Activated CD8-positive, alpha-beta memory T cell treated with anti-CD3 and anti-CD28 coated beads, Interleukin-2, amount 10 ng/mL, durations not matched to agents 7 days and 5 days (primary cell): ENCODE results near the gene ZNF74. TPM values are rescaled to one million over a fixed set of nuclear protein-coding genes. Genes with fewer than 3 reads are reported as not detected.
A peak's percentile ranks its signal among the peaks of the same experiment; 100 is the strongest.
"Not testable (repeated sequence)": the region's sequence is repeated elsewhere in the genome, so short reads cannot be mapped to it uniquely, and the experiment has no call there.

Experiments used
- ATAC-seq: fragments of 150-1000 bp; cut with Tn5 transposase; one replicate; pipeline ENCODE4 v1.10.0; 2021; ENCODE audit warnings: moderate library complexity
- CTCF ChIA-PET: fragments of 350-600 bp; sonication (Branson Sonifier 250); formaldehyde crosslinking; loops from one replicate; lab custom pipeline; 2021; ENCODE audit warnings: antibody characterized with exemption; lab: Charles Lee
- DNase-seq: peaks from one replicate; pipeline ENCODE4 v3.0.0-alpha.2; 2020
- H3K27ac Mint-ChIP-seq: one replicate; pipeline ENCODE4 v1.8.0; 2021; ENCODE audit warnings: mild to moderate bottlenecking, mixed read lengths
- H3K27me3 Mint-ChIP-seq: one replicate; pipeline ENCODE4 v1.8.0; 2021; ENCODE audit warnings: mixed read lengths
- H3K36me3 Mint-ChIP-seq: one replicate; pipeline ENCODE4 v1.8.0; 2021; ENCODE audit warnings: mild to moderate bottlenecking, mixed read lengths
- H3K4me1 Mint-ChIP-seq: one replicate; pipeline ENCODE4 v1.8.0; 2021; ENCODE audit warnings: mixed read lengths
- H3K4me3 Mint-ChIP-seq: one replicate; pipeline ENCODE4 v1.8.0; 2021; ENCODE audit warnings: mild to moderate bottlenecking, moderate library complexity, mixed read lengths
- H3K9me3 Mint-ChIP-seq: one replicate; pipeline ENCODE4 v1.8.0; 2022; ENCODE audit warnings: low read depth, mixed read lengths
- total RNA-seq, 2 experiments: library from RNA; stranded (reverse); gene quantifications; one replicate each; pipeline ENCODE4 v1.2.3, GENCODE V29; 2021

Gene ZNF74
- 10 to 100 TPM in 1 of 2 experiments, 1 to 10 TPM in 1; 10.0 to 10.9 TPM for total RNA-seq

- Mint-ChIP-seq H3K9me3 (no peaks in the 10 kb centered on the region), H3K4me1 (peaks cover 22% of the 10 kb centered on the region), H3K27ac (peak within 1 kb of the TSS; percentile 91), H3K4me3 (peak within 1 kb of the TSS; percentile 81), H3K36me3 (peaks cover 4% of the 10 kb centered on the region), H3K27me3 (no peaks in the 10 kb centered on the region)
- DNase-seq (peak; percentile 90), ATAC-seq (peak; percentile 95)
- CTCF ChIA-PET, result interaction anchor here (0.9 to 3.1 kb wide), 4 partner anchors 10 to 118 kb away, joined by 3 to 14 read pairs (median 6); partner anchors contain the start of gene DGCR6L
Measured at GRCh38 chr22:20393705-20394476, at the start of gene ZNF74. ZNF74 (plus strand) TSS chr22:20394151; CDS start chr22:20394629, 478 bp downstream.

DNA sequence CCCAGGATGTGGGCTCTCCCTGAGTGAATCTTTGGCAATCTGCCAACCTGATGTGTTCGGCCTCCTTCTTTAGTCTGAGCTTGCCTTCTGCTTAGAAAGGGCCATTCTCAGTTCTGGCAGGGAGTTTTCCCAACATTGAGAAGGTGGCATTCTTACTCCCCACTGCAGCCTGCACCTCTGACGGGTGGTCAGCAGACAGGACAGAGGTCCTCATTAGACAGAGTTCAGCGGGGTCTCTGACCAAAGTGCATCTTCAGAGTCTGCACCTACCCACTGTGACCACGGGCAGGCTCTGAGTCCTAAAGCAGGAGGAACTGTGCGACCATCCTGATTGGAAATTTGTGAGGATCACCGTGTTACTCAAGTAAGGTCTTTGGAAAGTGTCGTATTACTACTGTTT lies 47.4 kb upstream of the ZNF74 start:
- DNase-seq, CTCF ChIA-PET, ATAC-seq, H3K36me3 Mint-ChIP-seq, H3K4me1 Mint-ChIP-seq, H3K27ac Mint-ChIP-seq, H3K4me3 Mint-ChIP-seq, H3K9me3 Mint-ChIP-seq, H3K27me3 Mint-ChIP-seq: not testable (repeated sequence)

GRCh38 chr22:20352536-20352935 lies 41.4 kb upstream of the ZNF74 start:
- H3K4me3 Mint-ChIP-seq, CTCF ChIA-PET, H3K4me1 Mint-ChIP-seq, H3K27me3 Mint-ChIP-seq, H3K27ac Mint-ChIP-seq, H3K36me3 Mint-ChIP-seq, H3K9me3 Mint-ChIP-seq, ATAC-seq, DNase-seq: not testable (repeated sequence)

DNA sequence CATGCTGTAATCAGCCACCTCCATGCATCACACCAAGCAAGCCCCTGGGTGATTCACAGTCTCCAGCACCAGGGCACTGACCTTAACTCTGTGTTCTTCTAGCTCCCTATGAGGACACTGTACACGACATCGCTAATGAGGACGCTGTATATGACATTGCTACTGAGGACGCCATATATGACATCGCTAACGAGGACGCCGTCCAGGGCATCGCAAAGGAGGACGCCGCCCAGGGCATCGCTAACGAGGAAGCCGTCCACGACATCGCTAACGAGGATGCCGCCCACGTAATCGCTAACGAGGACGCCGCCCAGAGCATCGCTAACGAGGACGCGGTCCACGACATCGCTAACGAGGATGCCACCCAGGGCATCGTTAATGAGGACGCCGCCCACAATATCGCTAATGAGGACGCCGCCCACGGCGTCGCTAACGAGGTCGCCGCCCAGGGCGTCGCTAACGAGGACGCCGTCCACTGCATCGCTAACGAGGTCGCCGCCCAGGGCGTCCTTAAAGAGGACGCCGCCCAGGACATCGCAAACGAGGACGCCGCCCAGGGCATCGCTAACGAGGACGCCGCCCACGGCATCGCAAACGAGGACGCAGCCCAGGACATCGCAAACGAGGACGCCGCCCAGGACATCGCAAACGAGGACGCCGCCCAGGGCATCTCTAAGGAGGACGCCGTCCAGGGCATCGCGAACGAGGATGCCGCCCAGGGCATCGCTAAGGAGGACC lies 39.5 kb upstream of the ZNF74 start:
- no peaks in the 10 kb centered on the region for H3K27me3 Mint-ChIP-seq
- CTCF ChIA-PET, result no interaction called here
- H3K27ac Mint-ChIP-seq, result no peak overlapping the region
- no peaks in the 10 kb centered on the region for H3K4me1 Mint-ChIP-seq
- no peaks in the 10 kb centered on the region for H3K9me3 Mint-ChIP-seq
- ATAC-seq (no peak), DNase-seq (no peak)
- peaks cover 2% of the 10 kb centered on the region for H3K36me3 Mint-ChIP-seq
- no peak overlapping the region for H3K4me3 Mint-ChIP-seq

- DNase-seq, H3K36me3 Mint-ChIP-seq, H3K4me1 Mint-ChIP-seq, H3K27me3 Mint-ChIP-seq, H3K4me3 Mint-ChIP-seq, CTCF ChIA-PET, H3K27ac Mint-ChIP-seq, H3K9me3 Mint-ChIP-seq, ATAC-seq: not testable (repeated sequence)
Measured at GRCh38 chr22:20355939-20356636, 37.9 kb upstream of the ZNF74 start.

GRCh38 chr22:20356906-20357305 lies 37.0 kb upstream of the ZNF74 start:
- H3K27ac Mint-ChIP-seq, H3K4me1 Mint-ChIP-seq, CTCF ChIA-PET, ATAC-seq, H3K36me3 Mint-ChIP-seq, H3K4me3 Mint-ChIP-seq, H3K27me3 Mint-ChIP-seq, H3K9me3 Mint-ChIP-seq, DNase-seq: not testable (repeated sequence)

DNA sequence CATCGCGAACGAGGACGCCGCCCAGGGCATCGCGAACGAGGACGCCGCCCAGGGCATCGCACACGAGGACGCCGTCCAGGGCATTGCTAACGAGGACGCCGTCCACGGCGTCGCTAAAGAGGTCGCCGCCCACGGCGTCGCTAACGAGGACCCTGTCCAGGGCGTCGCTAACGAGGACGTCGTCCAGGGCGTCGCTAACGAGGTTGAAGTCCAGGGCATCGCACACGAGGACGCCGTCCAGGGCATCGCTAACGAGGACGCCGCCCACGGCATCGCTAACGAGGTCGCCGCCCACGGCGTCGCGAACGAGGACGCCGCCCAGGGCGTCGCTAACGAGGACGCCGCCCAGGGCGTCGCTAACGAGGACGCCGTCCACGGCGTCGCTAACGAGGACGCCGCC lies 36.0 kb upstream of the ZNF74 start:
- DNase-seq, H3K4me1 Mint-ChIP-seq, ATAC-seq, H3K9me3 Mint-ChIP-seq, H3K27ac Mint-ChIP-seq, H3K36me3 Mint-ChIP-seq, CTCF ChIA-PET, H3K27me3 Mint-ChIP-seq, H3K4me3 Mint-ChIP-seq: not testable (repeated sequence)

GRCh38 chr22:20358503-20359239 lies 35.3 kb upstream of the ZNF74 start:
- H3K9me3 Mint-ChIP-seq, ATAC-seq, H3K4me1 Mint-ChIP-seq, H3K27ac Mint-ChIP-seq, H3K4me3 Mint-ChIP-seq, H3K36me3 Mint-ChIP-seq, DNase-seq, H3K27me3 Mint-ChIP-seq, CTCF ChIA-PET: not testable (repeated sequence)

DNA sequence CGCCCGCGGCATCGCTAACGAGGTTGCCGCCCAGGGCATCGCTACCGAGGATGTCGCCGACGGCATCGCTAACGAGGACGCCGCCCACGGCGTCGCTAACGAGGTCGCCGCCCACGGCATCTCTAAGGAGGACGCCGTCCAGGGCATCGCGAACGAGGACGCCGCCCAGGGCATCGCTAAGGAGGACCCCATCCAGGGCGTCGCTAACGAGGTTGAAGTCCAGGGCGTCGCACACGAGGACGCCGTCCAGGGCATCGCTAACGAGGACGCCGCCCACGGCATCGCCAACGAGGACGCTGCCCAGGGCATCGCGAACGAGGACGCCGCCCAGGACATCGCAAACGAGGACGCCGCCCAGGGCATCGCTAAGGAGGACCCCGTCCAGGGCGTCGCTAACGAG lies 33.7 kb upstream of the ZNF74 start:
- H3K36me3 Mint-ChIP-seq, H3K4me1 Mint-ChIP-seq, DNase-seq, H3K4me3 Mint-ChIP-seq, CTCF ChIA-PET, H3K9me3 Mint-ChIP-seq, ATAC-seq, H3K27ac Mint-ChIP-seq, H3K27me3 Mint-ChIP-seq: not testable (repeated sequence)

DNA sequence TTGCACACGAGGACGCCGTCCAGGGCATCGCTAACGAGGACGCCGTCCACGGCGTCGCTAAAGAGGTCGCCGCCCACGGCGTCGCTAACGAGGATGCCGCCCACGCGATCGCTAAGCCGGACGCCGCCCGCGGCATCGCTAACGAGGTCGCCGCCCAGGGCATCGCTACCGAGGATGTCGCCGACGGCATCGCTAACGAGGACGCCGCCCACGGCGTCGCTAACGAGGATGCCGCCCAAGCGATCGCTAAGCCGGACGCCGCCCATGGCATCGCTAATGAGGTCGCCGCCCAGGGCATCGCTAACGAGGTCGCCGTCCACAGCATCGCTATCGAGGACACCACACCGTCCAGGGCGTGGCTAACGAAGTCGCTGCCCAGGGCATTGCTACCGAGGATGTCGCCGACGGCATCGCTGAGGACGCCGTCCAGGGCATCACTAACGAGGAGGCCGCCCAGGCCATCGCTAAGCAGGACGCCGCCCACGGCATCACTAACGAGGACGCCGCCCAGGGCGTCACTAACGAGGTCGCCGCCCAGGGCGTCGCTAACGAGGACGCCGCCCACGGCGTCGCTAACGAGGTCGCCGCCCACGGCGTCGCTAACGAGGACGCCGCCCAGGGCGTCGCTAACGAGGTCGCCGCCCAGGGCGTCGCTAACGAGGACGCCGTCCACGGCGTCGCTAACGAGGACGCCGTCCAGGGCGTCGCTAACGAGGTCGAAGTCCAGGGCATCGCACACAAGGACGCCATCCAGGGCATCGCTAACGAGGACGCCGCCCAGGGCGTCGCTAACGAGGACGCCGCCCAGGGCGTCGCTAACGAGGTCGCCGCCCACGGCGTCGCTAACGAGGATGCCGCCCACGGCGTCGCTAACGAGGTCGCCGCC lies 32.8 kb upstream of the ZNF74 start:
- CTCF ChIA-PET, H3K36me3 Mint-ChIP-seq, H3K4me1 Mint-ChIP-seq, H3K9me3 Mint-ChIP-seq, H3K4me3 Mint-ChIP-seq, H3K27me3 Mint-ChIP-seq, ATAC-seq, H3K27ac Mint-ChIP-seq, DNase-seq: not testable (repeated sequence)

DNA sequence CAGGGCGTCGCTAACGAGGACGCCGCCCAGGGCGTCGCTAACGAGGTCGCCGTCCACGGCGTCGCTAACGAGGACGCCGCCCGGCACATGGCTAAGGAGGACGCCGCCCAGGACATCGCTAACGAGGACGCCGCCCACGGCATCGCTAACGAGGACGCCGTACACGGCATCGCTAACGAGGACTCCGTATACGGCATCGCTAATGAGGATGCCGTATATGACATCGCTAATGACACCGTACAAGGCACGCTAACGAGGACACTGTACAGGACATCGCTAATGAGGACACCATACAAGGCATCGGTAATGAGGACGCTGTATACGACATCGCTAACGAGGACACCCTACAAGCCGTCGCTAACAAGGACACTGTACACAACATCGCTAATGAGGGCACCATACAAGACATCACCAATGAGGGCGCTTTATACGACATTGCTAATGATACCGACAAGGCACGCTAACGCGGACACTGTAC lies 32.2 kb upstream of the ZNF74 start:
- H3K4me1 Mint-ChIP-seq, DNase-seq, H3K27me3 Mint-ChIP-seq, ATAC-seq, H3K27ac Mint-ChIP-seq, H3K4me3 Mint-ChIP-seq, CTCF ChIA-PET, H3K36me3 Mint-ChIP-seq, H3K9me3 Mint-ChIP-seq: not testable (repeated sequence)

GRCh38 chr22:20362403-20362802 lies 31.5 kb upstream of the ZNF74 start:
- H3K9me3 Mint-ChIP-seq, H3K4me1 Mint-ChIP-seq, H3K36me3 Mint-ChIP-seq, H3K27me3 Mint-ChIP-seq, ATAC-seq, H3K4me3 Mint-ChIP-seq, DNase-seq, CTCF ChIA-PET, H3K27ac Mint-ChIP-seq: not testable (repeated sequence)
